Kidney epithelial cell (primary cell): Measurements from ENCODE around the gene SERHL2. TPM values are rescaled to one million over a fixed set of nuclear protein-coding genes. Genes with fewer than 3 reads are reported as not detected.

Experiments used
- DNase-seq: peaks from one replicate; pipeline ENCODE4 v3.0.0-alpha.2; 2010; ENCODE audit warnings: low read depth
- H3K27me3 ChIP-seq: 2 replicates; pipeline ENCODE4 v1.6.0; 2011; ENCODE audit warnings: low read length; ENCODE audit not compliant: control insufficient read depth, insufficient read depth
- H3K36me3 ChIP-seq: 2 replicates; pipeline ENCODE4 v1.5.1; 2011; ENCODE audit warnings: low read length; ENCODE audit not compliant: control insufficient read depth, insufficient read depth
- H3K4me3 ChIP-seq: 2 replicates; pipeline ENCODE4 v1.5.1; 2011; ENCODE audit warnings: low read depth, mild to moderate bottlenecking, control low read depth, low read length
- CTCF ChIP-seq: IDR thresholded peaks from 2 replicates; pipeline ENCODE4 v1.5.1; 2011; ENCODE audit warnings: mild to moderate bottlenecking, moderate library complexity, low read length, control low read depth, inconsistent platforms; ENCODE audit not compliant: insufficient read depth, poor library complexity, severe bottlenecking
- total RNA-seq: library from RNA; depleted of rRNA; stranded (reverse); fragments of >200 nt; gene quantifications from 2 replicates; pipeline ENCODE4 v1.2.3, GENCODE V29; 2015

SERHL2 gene
- total RNA-seq, 1 donor from 2014 or later: 2.0 TPM

- Histone ChIP-seq H3K36me3 (no peaks in the 10 kb centered on the region), H3K27me3 (no peaks in the 10 kb centered on the region), H3K4me3 (peak overlapping the region; percentile 85)
- no peak for DNase-seq
- TF ChIP-seq CTCF: no peak
Measured at GRCh38 chr22:42581762-42582716, 28.3 kb downstream of the SERHL2 start.

DNA sequence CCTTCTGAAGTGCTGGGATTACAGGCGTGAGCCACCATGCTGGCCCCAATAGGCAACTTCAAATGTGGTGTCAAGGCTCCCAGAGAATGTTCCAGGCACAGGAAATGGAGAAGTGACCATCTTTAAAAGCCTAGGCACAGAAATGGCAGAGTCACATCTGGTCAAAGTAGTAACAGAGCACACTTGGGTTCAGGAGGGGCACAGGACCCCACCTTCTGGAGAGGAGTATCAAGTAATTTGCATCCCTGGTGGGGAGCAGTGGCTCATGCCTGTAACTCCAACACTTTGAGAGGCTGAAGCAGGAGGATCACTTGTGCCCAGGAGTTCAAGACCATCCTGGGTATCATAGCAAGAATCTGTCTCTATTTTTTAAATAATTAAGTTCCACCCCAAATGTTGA is 29.2 kb downstream of the SERHL2 start:
- no peak for TF ChIP-seq CTCF
- H3K36me3 ChIP-seq: no peaks in the 10 kb centered on the region
- H3K4me3 ChIP-seq: no peak overlapping the region
- DNase-seq: no peak
- H3K27me3 ChIP-seq: no peaks in the 10 kb centered on the region

GRCh38 chr22:42584364-42584940 is 30.7 kb downstream of the SERHL2 start:
- DNase-seq: no peak
- no peak for TF ChIP-seq CTCF
- no peaks in the 10 kb centered on the region for H3K36me3 ChIP-seq
- no peak overlapping the region for H3K4me3 ChIP-seq
- H3K27me3 ChIP-seq: no peaks in the 10 kb centered on the region

- no peaks in the 10 kb centered on the region for H3K36me3 ChIP-seq
- no peak for TF ChIP-seq CTCF
- no peak for DNase-seq
- H3K4me3 ChIP-seq: no peak overlapping the region
- no peaks in the 10 kb centered on the region for H3K27me3 ChIP-seq
Measured at GRCh38 chr22:42585096-42585495, 31.3 kb downstream of the SERHL2 start.

GRCh38 chr22:42586381-42586780 is 32.6 kb downstream of the SERHL2 start:
- Histone ChIP-seq H3K4me3 (no peak overlapping the region), H3K27me3 (no peaks in the 10 kb centered on the region), H3K36me3 (no peaks in the 10 kb centered on the region)
- no peak for TF ChIP-seq CTCF
- no peak for DNase-seq
